ENCODE measurements around the gene UBE2E2.
A peak's percentile ranks its signal among the peaks of the same experiment; 100 is the strongest.

UBE2E2 gene

GRCh38 chr3:23240171-23240785 is 37.2 kb downstream of the UBE2E2 start:
- no peak for DNase-seq (ENCODE audit: low read depth in 2 of 2)

DNA sequence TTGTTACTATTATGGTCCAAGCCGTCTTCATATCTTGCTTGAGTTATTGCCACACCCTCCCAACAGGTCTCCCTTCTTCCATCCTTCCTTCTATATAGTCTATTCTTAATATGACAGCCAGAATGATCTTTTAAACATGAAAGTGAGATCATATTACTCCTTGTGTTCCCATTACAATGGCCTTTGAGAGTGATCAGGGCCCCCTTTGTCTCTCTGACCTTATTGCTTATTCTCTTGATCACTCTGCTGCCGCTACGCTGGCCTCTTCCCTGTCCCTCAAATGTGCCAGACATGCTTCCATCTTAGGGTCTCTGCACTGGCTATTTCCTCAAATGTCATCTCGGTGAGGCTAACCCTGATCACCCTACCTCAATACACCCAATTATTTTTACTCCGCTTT is 38.1 kb downstream of the UBE2E2 start:
- no peak for DNase-seq (ENCODE audit: low read depth in 2 of 2)

DNA sequence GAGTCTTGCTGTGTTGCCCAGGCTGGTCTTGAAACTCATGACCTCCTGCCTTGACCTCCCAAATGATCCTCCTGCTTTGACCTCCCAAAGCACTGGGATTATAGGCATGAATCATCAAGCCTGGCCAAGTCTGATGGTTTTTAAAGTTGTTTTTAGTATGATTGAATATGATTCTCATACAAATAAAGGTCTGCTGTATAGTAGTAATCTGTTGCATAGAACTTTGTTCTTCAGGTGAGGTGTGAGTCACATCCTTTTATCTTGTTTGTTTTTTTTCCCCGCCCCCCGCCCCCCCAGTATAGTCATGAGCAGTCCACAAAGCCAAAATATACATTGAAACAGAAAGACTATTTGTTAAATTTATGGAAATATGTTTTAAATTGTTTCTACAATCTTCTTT is 39.0 kb downstream of the UBE2E2 start:
- DNase-seq (ENCODE audit: low read depth in 2 of 2), result no peak

DNA sequence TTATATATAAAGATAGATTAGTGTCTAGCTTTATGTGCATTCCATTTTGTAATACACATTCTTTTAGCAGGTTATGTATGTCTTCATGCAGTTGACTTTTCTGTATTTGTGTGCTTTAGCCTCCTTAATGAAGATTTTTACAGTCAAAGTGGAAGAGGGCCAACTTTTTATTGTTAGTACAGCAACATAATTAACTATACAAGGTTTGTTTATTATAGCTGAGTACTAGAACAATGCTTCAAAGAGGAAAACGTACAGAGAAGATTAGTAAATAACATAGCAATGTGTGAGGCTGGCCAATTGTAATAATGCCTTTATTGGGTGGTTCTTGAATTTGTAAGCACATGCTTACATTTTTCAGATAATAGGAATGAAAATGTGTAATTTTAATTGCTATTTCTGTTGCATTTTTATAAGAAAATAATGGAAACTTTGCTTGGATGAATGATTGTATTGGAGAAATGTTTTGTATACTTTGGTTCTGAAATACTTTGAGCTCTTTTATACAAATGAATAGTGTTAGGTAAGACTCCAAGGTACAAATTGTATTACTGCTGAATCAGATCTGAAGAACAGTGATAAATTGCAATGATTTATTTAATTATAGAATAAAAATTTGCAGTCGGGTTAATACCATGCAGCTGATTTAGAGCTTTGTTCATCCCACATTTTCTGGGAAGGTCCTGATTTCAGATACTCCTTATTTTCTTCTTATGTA is 41.4 kb downstream of the UBE2E2 start:
- DNase-seq (ENCODE audit: low read depth in 2 of 2), result no peak

- no peak for DNase-seq (ENCODE audit: low read depth in 2 of 2)
Observed at GRCh38 chr3:23246651-23247050, 43.5 kb downstream of the UBE2E2 start.

- no peak for DNase-seq (ENCODE audit: low read depth in 2 of 2)
Observed at GRCh38 chr3:23248594-23249131, 45.5 kb downstream of the UBE2E2 start.

GRCh38 chr3:23249961-23250360 is 46.8 kb downstream of the UBE2E2 start:
- DNase-seq (ENCODE audit: low read depth in 2 of 2), result no peak

DNA sequence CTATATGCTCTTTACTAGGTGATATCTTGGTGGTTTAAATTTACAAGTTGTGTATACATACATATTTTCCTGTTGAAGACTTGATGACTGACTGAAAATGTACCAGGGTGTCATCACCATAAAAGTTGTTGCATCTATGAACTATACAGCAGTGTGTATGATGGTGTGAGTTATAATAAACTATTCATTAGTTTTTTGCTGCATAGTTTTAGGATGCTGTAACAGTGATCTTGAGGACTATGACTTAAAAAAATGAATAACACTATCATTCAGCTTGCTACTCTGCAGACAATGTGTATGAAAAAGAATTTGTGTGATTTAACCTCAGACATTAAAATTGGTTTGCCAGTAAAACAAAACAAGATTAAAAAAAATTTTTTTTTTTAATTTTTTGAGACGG is 49.0 kb downstream of the UBE2E2 start:
- DNase-seq (ENCODE audit: low read depth in 2 of 2), result no peak

- no peak for DNase-seq (ENCODE audit: low read depth in 2 of 2)
Observed at GRCh38 chr3:23253214-23253613, 50.1 kb downstream of the UBE2E2 start.

GRCh38 chr3:23254282-23254681 is 51.2 kb downstream of the UBE2E2 start:
- DNase-seq (ENCODE audit: low read depth in 2 of 2), result no peak

GRCh38 chr3:23254835-23255234 is 51.7 kb downstream of the UBE2E2 start:
- DNase-seq (ENCODE audit: low read depth in 2 of 2), result no peak

GRCh38 chr3:23256741-23257435 is 53.8 kb downstream of the UBE2E2 start:
- no peak for DNase-seq (ENCODE audit: low read depth in 2 of 2)

DNA sequence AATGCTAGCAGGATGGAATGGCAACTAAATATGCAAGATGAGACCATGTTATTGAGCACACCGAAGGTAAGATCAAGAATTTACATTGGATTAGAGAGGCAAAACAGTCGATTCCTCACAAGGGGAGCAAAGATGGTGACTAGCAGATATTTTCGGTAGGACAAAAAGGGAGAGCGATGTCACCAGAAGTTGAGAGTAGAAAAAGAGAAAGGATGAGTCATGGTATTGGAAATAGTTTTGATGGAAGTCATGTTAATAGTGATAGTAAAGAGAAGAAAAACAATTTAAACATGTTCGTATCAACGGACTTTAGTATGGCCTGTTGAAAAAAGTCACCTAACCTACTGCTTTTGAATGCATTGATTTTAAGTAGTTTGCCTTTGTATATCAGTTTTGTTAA is 55.0 kb downstream of the UBE2E2 start:
- no peak for DNase-seq (ENCODE audit: low read depth in 2 of 2)

GRCh38 chr3:23259515-23259914 is 56.4 kb downstream of the UBE2E2 start:
- no peak for DNase-seq (ENCODE audit: low read depth in 2 of 2)

DNA sequence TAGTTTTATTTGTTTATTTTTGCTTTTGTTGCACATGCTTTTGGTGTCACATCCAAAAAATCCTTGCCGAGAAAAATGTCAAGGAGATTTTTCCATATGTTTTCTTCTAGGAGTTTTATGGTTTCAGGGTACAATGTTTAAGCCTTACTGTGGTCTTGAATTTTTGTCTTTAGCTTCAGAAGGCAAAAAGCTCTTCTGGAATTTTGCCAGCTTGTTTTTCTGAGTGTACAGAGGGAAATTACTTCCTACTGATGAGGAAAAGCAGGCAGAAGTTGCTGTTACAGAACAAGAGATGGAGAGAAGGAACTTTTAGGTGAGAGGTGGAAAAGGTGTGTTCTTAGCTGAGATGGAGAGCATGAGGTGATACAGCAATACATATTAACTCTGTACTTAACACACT is 59.6 kb downstream of the UBE2E2 start:
- no peak for DNase-seq (ENCODE audit: low read depth in 2 of 2)

DNA sequence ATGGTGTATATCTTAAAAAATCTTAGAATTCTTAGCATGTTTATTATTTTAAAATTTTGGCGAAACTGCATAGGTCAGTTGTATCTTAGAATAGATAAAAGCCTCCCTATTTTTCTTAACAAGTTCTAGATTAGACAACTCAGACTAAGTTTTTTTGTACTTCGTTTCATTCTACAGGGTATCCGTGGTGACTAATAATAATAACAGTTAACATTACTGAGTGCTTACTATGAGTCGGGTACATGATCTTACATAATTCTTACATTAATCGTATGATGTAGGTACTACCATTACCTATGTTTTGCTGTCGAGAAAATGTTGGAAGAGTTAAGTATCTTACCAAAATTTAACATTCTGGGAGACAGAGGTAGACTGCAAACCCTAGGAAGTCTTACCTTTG is 60.7 kb downstream of the UBE2E2 start:
- DNase-seq (ENCODE audit: low read depth in 2 of 2), result no peak

DNA sequence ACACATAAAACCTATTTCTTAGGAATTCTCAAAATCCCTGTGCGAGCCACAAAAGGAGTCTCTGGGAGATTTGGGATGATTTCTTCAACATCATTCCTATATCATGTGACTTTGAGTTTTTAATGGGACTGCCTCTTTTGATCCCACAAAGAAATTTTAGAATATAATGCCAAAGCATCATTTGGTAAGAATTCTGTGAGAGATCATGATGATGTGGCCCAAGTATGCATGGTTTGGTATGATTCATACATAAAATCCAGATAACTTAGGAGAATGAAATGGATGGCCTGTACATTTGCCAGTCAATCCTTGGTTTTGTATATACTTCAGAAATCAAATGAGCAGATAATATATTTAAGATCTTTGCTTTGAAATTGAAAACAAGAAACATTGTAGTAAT is 61.3 kb downstream of the UBE2E2 start:
- DNase-seq (ENCODE audit: low read depth in 2 of 2), result peak; percentile 70 to 80

- no peak for DNase-seq (ENCODE audit: low read depth in 2 of 2)
Observed at GRCh38 chr3:23270423-23270822, 67.3 kb downstream of the UBE2E2 start.

DNA sequence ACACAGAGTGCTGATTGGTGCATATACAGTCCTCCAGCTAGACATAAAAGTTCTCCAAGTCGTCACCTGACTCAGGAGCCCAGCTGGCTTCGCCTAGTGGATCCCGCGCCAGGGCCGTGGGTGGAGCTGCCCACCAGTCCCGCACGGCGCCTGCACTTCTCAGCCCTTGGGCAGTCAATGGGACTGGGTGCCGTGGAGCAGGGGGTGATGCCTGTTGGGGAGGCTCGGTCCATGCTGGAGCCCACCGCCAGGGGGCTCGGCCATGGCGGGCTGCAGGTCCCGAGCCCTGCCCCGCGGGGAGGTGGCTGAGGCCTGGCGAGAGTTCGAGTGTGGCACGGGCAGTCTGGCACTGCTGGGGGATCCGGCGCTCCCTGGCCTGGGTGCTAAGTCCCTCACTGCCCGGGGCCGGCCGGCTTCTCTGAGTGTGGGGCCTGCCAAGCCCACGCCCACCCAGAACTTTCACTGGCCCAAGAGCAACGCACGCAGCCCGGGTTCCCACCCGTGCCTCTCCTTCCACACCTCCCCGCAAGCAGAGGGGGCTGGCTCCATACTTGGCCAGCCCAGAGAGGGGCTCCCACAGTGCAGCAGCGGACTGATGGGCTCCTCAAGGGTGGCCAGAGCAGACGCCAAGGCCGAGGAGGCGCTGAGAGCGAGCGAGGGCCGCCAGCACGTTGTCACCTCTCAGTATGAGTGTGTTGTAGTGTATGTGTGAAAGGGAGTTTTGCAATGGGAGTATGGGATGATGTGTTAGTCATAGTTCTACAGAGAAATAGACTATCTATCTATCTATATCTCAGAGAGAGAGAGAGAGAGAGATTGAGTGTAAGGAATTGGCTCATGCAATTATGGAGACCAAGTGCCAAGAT is 69.0 kb downstream of the UBE2E2 start:
- DNase-seq (ENCODE audit: low read depth in 2 of 2), result no peak

DNA sequence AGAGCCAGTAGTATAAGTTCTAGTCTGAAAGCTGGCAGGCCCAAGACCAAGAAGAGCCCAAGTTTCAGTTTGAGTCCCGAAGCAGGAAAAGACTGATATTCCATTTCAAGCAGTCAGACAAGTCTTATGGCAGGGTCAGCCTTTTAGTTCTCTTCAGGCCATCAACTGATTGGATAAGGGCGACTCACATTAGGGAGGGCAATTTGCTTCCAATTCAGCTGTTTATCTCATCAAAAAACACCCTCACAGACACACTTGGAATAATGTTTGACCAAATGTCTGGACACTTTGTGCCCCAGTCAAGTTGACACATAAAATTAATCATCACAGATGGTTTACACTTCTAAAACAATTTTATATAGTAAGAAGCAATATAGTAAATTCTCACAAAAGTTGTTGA is 69.7 kb downstream of the UBE2E2 start:
- DNase-seq (ENCODE audit: low read depth in 2 of 2), result no peak

DNA sequence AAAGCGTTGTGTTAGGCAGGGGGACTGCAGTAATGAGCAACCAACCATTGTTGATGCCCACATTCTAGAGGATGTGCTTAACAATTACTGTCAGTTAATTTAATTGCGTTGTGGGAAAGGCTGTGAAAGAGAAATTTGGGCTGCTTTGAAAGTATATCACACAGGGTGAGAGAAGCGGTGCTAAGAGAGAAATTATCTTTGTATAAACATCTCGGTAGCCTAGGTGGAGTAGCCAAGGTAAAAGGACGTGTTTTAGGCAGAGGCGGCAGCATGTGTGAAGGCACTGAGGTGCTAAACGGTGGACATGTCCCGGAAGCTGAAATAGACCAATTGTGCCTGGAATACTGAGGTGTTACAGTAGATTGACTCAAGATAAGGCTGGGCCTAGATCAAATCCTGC is 71.9 kb downstream of the UBE2E2 start:
- no peak for DNase-seq (ENCODE audit: low read depth in 2 of 2)

DNA sequence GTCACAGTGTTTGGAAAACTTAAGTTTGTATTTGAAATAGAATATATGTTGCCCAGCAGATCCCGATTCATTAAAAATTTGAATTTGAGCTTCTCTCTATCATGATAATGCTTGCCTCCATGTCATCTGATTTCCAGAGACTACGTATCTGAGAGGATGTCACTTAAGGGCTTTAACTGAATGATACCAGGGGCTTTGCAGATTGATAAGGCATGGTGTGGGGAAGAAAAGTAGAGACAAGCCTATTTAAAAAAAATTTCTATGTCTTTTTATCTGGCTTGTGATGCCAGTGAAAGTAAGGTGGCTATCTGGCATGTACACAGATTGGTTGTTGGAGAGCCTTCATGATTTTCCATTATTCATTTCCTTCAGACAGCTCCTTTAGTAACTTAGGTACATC is 72.7 kb downstream of the UBE2E2 start:
- DNase-seq (ENCODE audit: low read depth in 2 of 2), result no peak
